SK-N-MC (cell line): Measurements from ENCODE around the gene HSPA14.
A peak's percentile ranks its signal among the peaks of the same experiment; 100 is the strongest.

Source experiments
- DNase-seq: peaks from one replicate; pipeline ENCODE4 v3.0.0-alpha.2; 2011; ENCODE audit warnings: low read depth, low spot score
- H3K27ac ChIP-seq: fragments of 200-600 bp; sonication (generic); 2 replicates; pipeline ENCODE4 v1.5.1; 2016; ENCODE audit warnings: mixed run types
- H3K36me3 ChIP-seq: fragments of 200-600 bp; sonication (generic); 2 replicates; pipeline ENCODE4 v1.6.1; 2017; ENCODE audit warnings: antibody characterized with exemption, low read length, mixed read lengths; ENCODE audit not compliant: insufficient read depth
- H3K4me3 ChIP-seq: fragments of 200-600 bp; sonication (generic); 2 replicates; pipeline ENCODE4 v1.5.1; 2016
- H3K9ac ChIP-seq: fragments of 200-600 bp; sonication (generic); 2 replicates; pipeline ENCODE4 v1.8.0; 2017; ENCODE audit warnings: mixed run types, mixed read lengths; ENCODE audit not compliant: insufficient read length
- H3K9me3 ChIP-seq: fragments of 200-600 bp; sonication (generic); 2 replicates; pipeline ENCODE4 v1.6.1; 2017; ENCODE audit warnings: low read depth, mild to moderate bottlenecking, antibody characterized with exemption, low read length, moderate library complexity, mixed read lengths
- EZH2 ChIP-seq: fragments of 200-600 bp; sonication (generic); IDR thresholded peaks from one replicate; pipeline ENCODE4 v1.6.1; 2017; ENCODE audit warnings: antibody characterized with exemption
- FOXP2 ChIP-seq: optimal IDR thresholded peaks from 2 replicates; pipeline ENCODE3; 2011; ENCODE audit warnings: mild to moderate bottlenecking, moderate library complexity; ENCODE audit not compliant: insufficient read depth; ENCODE audit errors: extremely low read length, control extremely low read depth
- POLR2AphosphoS5 ChIP-seq: IDR thresholded peaks from 2 replicates; pipeline ENCODE4 v1.6.1; 2012; ENCODE audit warnings: mild to moderate bottlenecking, low read depth, low read length, borderline replicate concordance

HSPA14 gene

GRCh38 chr10:14876764-14877163, 38.7 kb downstream of the HSPA14 start:
- no peak for TF ChIP-seq FOXP2
- no peak overlapping the region for H3K4me3 ChIP-seq

DNA sequence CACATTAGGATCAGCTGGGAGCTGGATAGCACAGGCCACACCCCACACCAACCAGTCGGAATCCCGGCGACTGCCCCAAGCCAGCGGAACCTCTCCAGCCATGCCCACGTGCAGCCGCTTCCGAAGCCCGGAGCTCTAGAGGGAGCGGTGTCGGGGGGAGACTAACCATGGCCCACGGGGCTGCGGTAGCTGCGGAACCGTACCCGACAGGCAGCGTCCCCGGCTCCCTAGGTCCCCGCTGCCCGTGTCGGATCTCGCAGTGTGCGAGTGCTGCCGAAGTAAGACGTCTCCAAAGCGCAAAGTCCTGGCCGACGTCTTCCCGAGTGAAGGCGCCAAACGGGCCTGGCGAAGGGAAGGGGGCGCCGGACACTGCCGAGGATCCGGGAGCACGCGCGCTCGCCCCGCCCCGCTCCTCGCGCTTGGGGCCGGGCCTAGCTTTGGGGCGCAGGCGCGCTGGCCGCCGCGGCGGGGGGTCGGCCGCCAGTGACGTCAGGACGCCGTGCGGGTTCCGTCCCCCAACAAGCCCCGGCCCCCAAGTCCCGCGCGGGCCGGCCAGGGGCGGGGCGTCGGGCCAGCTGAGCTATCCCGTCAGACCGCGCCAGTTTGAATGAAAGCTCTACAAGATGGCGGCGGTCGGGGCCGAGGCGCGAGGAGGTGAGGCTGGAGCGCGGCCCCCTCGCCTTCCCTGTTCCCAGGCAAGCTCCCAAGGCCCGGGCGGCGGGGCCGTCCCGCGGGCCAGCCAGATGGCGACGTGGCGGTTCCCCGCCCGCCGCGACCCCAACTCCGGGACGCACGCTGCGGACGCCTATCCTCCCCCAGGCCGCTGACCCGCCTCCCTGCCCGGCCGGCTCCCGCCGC, 40.4 kb downstream of the HSPA14 start, which contains the start of gene SUV39H2:
SUV39H2 (plus strand) TSS at position 601 of the 858 bp plus-strand sequence; CDS start at position 624, 23 bp downstream.
- TF ChIP-seq FOXP2 (no peak), POLR2AphosphoS5 (peak; percentile 81; the same call in 1 of the 2 replicates)
- peak within 1 kb of the TSS; percentile 85 for H3K9ac ChIP-seq
- H3K27ac ChIP-seq = no peak within 1 kb of the TSS
- peak within 1 kb of the TSS; percentile 85 for H3K4me3 ChIP-seq
- H3K9me3 ChIP-seq = no peaks in the 10 kb centered on the region
- peak; percentile 10 for DNase-seq
- peaks cover 3% of the 10 kb centered on the region; the same call in 1 of the 2 replicates for H3K36me3 ChIP-seq

More at GRCh38 chr10:14876764-14877163, 38.7 kb downstream of the HSPA14 start:
- Histone ChIP-seq H3K9ac (no peak overlapping the region), H3K9me3 (no peaks in the 10 kb centered on the region), H3K27ac (no peak overlapping the region), H3K36me3 (peaks cover under 1% of the 10 kb centered on the region; the same call in 1 of the 2 replicates)
- DNase-seq = no peak

- no peak for DNase-seq
- TF ChIP-seq FOXP2 (no peak), EZH2 (no peak), POLR2AphosphoS5 (no peak)
- H3K9me3 ChIP-seq = no peaks in the 10 kb centered on the region
- peak overlapping the region; percentile 85 for H3K9ac ChIP-seq
- peak overlapping the region; percentile 85 for H3K4me3 ChIP-seq
- H3K27ac ChIP-seq = no peak overlapping the region
- peaks cover 3% of the 10 kb centered on the region; the same call in 1 of the 2 replicates for H3K36me3 ChIP-seq
These were observed 41.2 kb downstream of the HSPA14 start for GRCh38 chr10:14879124-14879927.

GRCh38 chr10:14879928-14880193, 41.8 kb downstream of the HSPA14 start:
- Histone ChIP-seq H3K9ac (peak overlapping the region; percentile 85), H3K27ac (no peak overlapping the region)

DNA sequence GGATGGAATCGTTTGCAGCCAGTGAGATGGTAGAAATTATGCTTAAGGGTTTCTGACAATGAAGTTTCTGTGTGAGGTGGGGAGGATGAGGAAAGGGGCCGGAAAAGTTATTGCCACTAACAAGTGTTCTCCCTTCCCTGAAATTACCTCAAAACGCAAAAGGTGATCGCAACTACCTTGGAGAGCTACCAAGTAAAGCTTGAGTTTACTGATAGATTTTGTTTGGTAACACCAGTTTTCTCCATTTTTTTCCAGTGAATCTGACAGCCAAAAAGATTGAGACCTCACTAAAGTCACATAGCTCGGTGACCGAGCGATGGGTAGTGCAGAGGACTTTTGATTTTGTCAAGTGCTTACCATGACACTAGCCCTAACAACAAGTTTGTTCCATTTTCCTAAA, 42.1 kb downstream of the HSPA14 start:
- Histone ChIP-seq H3K9ac (peak overlapping the region; percentile 85), H3K4me3 (peak overlapping the region; percentile 85), H3K9me3 (no peaks in the 10 kb centered on the region), H3K27ac (no peak overlapping the region), H3K36me3 (peaks cover 4% of the 10 kb centered on the region; the same call in 1 of the 2 replicates)
- no peak for DNase-seq
- TF ChIP-seq FOXP2 (no peak), POLR2AphosphoS5 (no peak), EZH2 (no peak)

More at GRCh38 chr10:14879928-14880193, 41.8 kb downstream of the HSPA14 start:
- peaks cover 3% of the 10 kb centered on the region; the same call in 1 of the 2 replicates for H3K36me3 ChIP-seq
- DNase-seq = no peak
- peak overlapping the region; percentile 85 for H3K4me3 ChIP-seq
- H3K9me3 ChIP-seq = no peaks in the 10 kb centered on the region
- TF ChIP-seq FOXP2 (no peak), EZH2 (no peak), POLR2AphosphoS5 (no peak)

DNA sequence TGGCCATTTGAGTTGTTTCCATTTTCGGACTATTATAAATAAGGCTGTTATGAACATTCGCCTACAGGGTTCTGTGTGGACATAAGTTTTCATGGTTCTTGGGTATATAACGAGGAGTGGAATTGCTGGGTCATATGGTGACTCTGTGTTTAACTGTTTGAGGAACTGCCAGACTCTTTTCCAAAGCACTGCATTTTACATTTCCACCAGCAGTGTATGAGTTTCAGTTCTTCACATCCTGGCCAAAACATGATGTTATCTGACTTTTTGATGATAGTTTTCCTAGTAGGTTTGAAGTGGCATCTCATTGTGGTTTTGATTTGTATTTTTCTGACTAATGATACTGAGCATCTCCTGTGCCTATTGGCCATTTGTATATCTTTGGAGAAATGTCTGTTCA, 46.0 kb downstream of the HSPA14 start:
- no peak overlapping the region for H3K27ac ChIP-seq
- DNase-seq = no peak
- no peak overlapping the region for H3K9ac ChIP-seq
- no peak for TF ChIP-seq POLR2AphosphoS5
- no peak for TF ChIP-seq EZH2
- TF ChIP-seq FOXP2 = no peak
- H3K4me3 ChIP-seq = no peak overlapping the region
- H3K9me3 ChIP-seq = no peaks in the 10 kb centered on the region
- peaks cover 11% of the 10 kb centered on the region; the same call in 1 of the 2 replicates for H3K36me3 ChIP-seq

GRCh38 chr10:14889318-14889717, 51.2 kb downstream of the HSPA14 start:
- Histone ChIP-seq H3K9ac (no peak overlapping the region), H3K36me3 (peaks cover 8% of the 10 kb centered on the region; the same call in 1 of the 2 replicates), H3K9me3 (no peaks in the 10 kb centered on the region), H3K4me3 (no peak overlapping the region), H3K27ac (no peak overlapping the region)
- TF ChIP-seq POLR2AphosphoS5 = no peak
- no peak for TF ChIP-seq FOXP2
- TF ChIP-seq EZH2 = no peak
- DNase-seq = no peak

DNA sequence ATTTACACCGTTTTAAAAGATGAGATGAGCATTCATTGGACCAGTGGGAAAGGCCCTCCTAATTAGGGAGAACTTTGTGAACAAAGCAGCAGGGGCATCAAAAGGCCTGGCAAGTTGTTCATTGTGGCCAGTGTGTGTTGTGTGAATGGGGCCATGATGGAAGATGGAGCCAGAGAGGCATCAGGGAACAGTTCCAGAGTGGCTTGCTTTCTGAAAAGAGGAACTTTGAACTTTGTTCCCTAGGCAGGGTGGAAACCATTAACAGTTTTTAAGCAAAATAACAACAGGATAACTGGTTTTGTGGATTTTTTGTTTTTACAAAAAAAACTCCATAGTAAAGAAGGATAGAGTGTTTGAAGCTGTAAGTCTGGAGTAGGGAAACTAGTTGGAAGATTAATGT, 53.0 kb downstream of the HSPA14 start:
- Histone ChIP-seq H3K27ac (no peak overlapping the region), H3K36me3 (peaks cover 3% of the 10 kb centered on the region; the same call in 1 of the 2 replicates), H3K4me3 (no peak overlapping the region), H3K9ac (no peak overlapping the region), H3K9me3 (no peaks in the 10 kb centered on the region)
- TF ChIP-seq FOXP2 (no peak), EZH2 (no peak), POLR2AphosphoS5 (no peak)
- DNase-seq = no peak

GRCh38 chr10:14904316-14904732, 66.2 kb downstream of the HSPA14 start:
- no peak overlapping the region for H3K27ac ChIP-seq
- H3K4me3 ChIP-seq = no peak overlapping the region
- no peak overlapping the region for H3K9ac ChIP-seq
- peaks cover 52% of the 10 kb centered on the region for H3K36me3 ChIP-seq
- DNase-seq = no peak
- TF ChIP-seq POLR2AphosphoS5 (no peak), EZH2 (no peak), FOXP2 (no peak)
- H3K9me3 ChIP-seq = no peaks in the 10 kb centered on the region
